ENCODE data around the gene FXYD4. TPM values are rescaled to one million over a fixed set of nuclear protein-coding genes. Genes with fewer than 3 reads are reported as not detected.
A peak's percentile ranks its signal among the peaks of the same experiment; 100 is the strongest.

The FXYD4 gene
- total RNA-seq, 4 donors from 2014 or later, result not detected

DNA sequence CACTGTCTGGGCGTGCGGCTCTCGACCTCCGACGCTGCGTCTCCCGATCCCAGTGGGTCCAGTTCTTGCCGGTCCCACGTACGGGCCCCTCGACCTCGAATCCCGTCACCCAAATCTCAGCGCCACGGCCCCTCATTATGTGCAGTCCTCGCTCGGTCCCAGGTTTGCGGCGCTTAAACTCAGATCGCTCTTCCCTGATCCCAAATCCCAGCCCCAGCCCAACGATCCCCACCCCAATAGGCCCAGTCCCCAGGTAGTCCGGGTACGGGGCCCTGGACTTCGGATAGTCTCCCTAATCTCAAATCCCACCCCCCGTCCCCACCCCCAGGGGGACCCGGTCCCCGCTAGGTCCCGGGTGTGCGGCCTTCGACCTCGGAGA, 36.9 kb downstream of the FXYD4 start:
- Histone ChIP-seq H3K4me1 (peaks cover 7 to 45% (median 25%) of the 10 kb centered on the region in 3 donors), H3K27ac (peak overlapping the region; percentile 89 to 99 (median 99)), H3K4me3 (peak overlapping the region; percentile 67 to 75), H3K27me3 (no peaks in the 10 kb centered on the region), H3K36me3 (peaks cover 0 to 8% of the 10 kb centered on the region in 2 donors), H3K9me3 (no peaks in the 10 kb centered on the region)
- ATAC-seq, result no peak
- WGBS, 2 donors (ENCODE audit: low coverage in 1 of 2), result no CpG with 5 or more reads among the region's 31 CpGs
- TF ChIP-seq, protein P1, sequence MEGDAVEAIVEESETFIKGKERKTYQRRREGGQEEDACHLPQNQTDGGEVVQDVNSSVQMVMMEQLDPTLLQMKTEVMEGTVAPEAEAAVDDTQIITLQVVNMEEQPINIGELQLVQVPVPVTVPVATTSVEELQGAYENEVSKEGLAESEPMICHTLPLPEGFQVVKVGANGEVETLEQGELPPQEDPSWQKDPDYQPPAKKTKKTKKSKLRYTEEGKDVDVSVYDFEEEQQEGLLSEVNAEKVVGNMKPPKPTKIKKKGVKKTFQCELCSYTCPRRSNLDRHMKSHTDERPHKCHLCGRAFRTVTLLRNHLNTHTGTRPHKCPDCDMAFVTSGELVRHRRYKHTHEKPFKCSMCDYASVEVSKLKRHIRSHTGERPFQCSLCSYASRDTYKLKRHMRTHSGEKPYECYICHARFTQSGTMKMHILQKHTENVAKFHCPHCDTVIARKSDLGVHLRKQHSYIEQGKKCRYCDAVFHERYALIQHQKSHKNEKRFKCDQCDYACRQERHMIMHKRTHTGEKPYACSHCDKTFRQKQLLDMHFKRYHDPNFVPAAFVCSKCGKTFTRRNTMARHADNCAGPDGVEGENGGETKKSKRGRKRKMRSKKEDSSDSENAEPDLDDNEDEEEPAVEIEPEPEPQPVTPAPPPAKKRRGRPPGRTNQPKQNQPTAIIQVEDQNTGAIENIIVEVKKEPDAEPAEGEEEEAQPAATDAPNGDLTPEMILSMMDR (IDR thresholded peaks at IDR 0.05), result no peak
- TF ChIP-seq POLR2AphosphoS5 (IDR thresholded peaks at IDR 0.05) (no peak), POLR2A (IDR thresholded peaks at IDR 0.05) (no peak), EP300 (IDR thresholded peaks at IDR 0.05) (no peak)

DNA sequence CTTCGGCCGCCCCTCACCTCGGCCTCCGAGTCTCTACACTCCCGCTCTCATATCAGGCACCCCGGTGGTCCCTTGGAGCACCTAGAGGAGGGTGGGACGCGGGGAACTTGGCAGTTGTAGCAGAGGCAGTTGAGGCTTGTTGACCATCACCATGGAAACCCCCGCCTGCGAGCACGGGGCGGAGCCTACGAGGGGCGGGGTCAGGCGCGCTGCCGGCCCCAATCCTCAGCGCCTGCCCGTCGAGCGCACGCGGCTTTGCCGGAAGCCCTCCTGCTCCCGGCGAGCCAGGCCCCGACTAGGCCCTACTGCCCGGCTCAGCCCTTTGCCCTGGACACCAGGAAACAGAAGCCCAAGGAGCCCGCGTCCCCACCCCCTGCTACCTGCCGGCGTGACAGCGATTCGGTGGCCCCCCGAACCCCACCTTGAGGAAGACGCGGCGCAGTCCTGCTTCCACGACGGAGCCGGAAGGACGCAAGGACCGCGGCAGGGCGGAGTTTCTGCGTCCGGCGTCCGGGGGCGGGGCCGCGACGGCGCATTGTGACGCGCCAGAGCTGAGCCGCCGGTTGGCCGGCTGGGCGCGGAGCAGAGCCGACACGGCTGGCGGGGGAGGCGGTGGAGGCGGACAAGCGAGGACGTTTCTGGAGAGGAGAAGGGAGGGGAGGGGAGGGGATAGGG, 37.4 kb downstream of the FXYD4 start, which contains the start of gene HNRNPF:
Gene HNRNPF, minus strand, starts transcription at position 477 of the 675 bp plus-strand sequence. CDS start 21,302 bp downstream, outside the sequence.
- Histone ChIP-seq H3K36me3 (peaks cover 0 to 2% of the 10 kb centered on the region in 2 donors), H3K27ac (peak within 1 kb of the TSS; percentile 89 to 99 (median 99)), H3K27me3 (no peaks in the 10 kb centered on the region), H3K4me1 (peaks cover 7 to 40% (median 20%) of the 10 kb centered on the region in 3 donors), H3K4me3 (peak within 1 kb of the TSS; percentile 67 to 75), H3K9me3 (no peaks in the 10 kb centered on the region)
- peak; percentile 94 for ATAC-seq
- TF ChIP-seq POLR2AphosphoS5 (IDR thresholded peaks at IDR 0.05) (peak; percentile 96), POLR2A (IDR thresholded peaks at IDR 0.05) (peak; percentile 92 to 94), EP300 (IDR thresholded peaks at IDR 0.05) (no peak)
- TF ChIP-seq, protein P1 (IDR thresholded peaks at IDR 0.05), result peak in 2 of 4 experiments; percentile 8 to 21
- WGBS, 2 donors (ENCODE audit: low coverage in 1 of 2), result 0% methylated on average over 1 of the region's 68 CpGs; no CpG with 5 or more reads in 1 of the 2 donors

DNA sequence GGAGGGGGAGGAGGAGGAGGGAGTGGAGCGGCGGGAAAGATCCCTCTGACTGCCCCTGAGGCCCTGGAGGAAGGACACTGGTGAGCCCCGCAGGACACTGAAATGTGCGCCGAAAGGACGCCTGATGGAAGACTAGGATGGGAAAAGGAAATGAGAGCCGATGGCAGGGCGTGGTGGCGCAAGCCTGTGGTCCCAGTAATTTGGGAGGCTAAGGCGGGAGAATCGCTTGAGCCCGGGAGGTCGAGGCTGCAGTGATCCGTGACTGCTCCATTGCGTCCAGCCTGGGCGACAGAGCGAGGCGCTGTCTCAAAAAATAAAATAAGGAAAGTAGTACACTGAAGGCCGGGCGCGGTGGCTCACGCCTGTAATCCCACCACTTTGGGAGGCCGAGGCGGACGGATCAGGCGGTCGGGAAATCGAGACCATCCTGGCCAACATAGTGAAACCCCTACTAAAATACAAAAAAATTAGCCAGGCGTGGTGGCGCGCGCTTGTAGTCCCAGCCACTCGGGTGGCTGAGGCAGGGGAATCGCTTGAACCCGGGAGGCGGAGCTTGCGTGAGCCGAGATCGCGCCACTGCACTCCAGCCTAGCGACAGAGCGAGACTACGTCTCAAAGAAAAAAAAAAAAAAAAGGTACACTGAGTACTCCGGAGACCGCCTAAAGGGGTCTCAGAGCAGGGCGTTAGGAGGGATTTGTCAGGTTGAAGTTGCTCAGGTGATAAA, 38.1 kb downstream of the FXYD4 start:
- no peak for TF ChIP-seq EP300 (IDR thresholded peaks at IDR 0.05)
- no peak for TF ChIP-seq POLR2A (IDR thresholded peaks at IDR 0.05)
- no peak for TF ChIP-seq POLR2AphosphoS5 (IDR thresholded peaks at IDR 0.05)
- TF ChIP-seq, protein P1 (IDR thresholded peaks at IDR 0.05), result no peak
- WGBS, 2 donors (ENCODE audit: low coverage in 1 of 2), result 9 to 13% methylated on average over 28 to 38 of the region's 46 CpGs
- Histone ChIP-seq H3K27me3 (no peaks in the 10 kb centered on the region), H3K36me3 (no peaks in the 10 kb centered on the region), H3K4me3 (peak overlapping the region; percentile 67 to 75), H3K27ac (peak overlapping the region; percentile 89 to 99 (median 99)), H3K9me3 (no peaks in the 10 kb centered on the region), H3K4me1 (peaks cover 7 to 33% (median 16%) of the 10 kb centered on the region in 3 donors)
- ATAC-seq, result no peak

DNA sequence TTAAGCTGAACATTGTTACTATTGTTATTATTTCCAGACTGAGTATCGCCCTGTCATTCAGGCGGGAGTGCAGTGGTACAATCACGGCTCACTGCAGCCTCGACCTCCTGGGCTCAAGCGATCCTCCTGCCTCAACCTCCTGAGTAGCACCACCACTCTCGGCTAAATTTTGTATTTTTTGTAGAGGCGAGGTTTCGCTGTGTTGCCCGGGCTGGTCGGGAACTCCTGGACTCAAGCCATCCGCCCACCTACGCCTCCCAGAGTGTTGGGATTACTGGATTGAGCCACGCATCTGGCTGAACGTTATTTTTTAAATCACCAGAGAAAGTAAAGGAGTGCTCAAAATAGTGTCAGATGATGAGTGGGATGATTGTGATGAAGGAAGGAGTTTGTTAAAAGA, 38.9 kb downstream of the FXYD4 start:
- Histone ChIP-seq H3K4me3 (no peak overlapping the region), H3K4me1 (peaks cover 7 to 25% (median 11%) of the 10 kb centered on the region in 3 donors), H3K27me3 (no peaks in the 10 kb centered on the region), H3K27ac (peak overlapping the region in 1 of 4 donors; percentile 99), H3K9me3 (no peaks in the 10 kb centered on the region), H3K36me3 (no peaks in the 10 kb centered on the region)
- 93% methylated on average over 5 of the region's 14 CpGs; no CpG with 5 or more reads in 1 of the 2 donors for WGBS, 2 donors (ENCODE audit: low coverage in 1 of 2)
- TF ChIP-seq POLR2AphosphoS5 (IDR thresholded peaks at IDR 0.05), result no peak
- no peak for ATAC-seq

DNA sequence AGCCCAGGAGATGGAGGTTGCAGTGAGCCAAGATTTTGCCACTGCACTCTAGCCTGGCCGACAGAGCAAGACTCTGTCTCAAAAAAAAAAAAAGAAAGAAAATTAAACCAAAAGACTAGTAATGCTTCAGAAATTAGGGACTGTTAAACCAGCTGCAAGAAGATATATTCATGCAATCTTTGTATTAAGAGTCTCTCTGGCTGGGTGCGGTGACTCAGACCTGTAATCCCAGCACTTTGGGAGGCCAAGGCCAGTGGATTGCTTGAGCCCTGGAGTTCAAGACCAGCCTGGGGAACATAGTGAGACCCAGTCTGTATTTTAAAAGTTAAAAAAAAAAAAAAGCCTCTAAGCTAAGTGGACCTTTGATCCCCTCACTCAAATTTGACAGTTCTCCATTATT, 40.1 kb downstream of the FXYD4 start:
- TF ChIP-seq EP300 (IDR thresholded peaks at IDR 0.05) (no peak), POLR2AphosphoS5 (IDR thresholded peaks at IDR 0.05) (no peak), POLR2A (IDR thresholded peaks at IDR 0.05) (no peak)
- TF ChIP-seq, protein P1 (IDR thresholded peaks at IDR 0.05), result no peak
- H3K27me3 ChIP-seq, result no peaks in the 10 kb centered on the region
- no peak overlapping the region for H3K4me3 ChIP-seq
- peaks cover 0 to 13% (median 0%) of the 10 kb centered on the region in 3 donors for H3K4me1 ChIP-seq
- 70 to 86% methylated on average over 1 to 2 of the region's 2 CpGs for WGBS, 2 donors (ENCODE audit: low coverage in 1 of 2)
- no peaks in the 10 kb centered on the region for H3K36me3 ChIP-seq
- ATAC-seq, result no peak
- H3K27ac ChIP-seq, result no peak overlapping the region
- no peaks in the 10 kb centered on the region for H3K9me3 ChIP-seq
